Renal pelvis (tissue), 12 donors: ENCODE measurements around the gene PCED1B. TPM values are rescaled to one million over a fixed set of nuclear protein-coding genes. Genes with fewer than 3 reads are reported as not detected.
"Not testable (repeated sequence)": the region's sequence is repeated elsewhere in the genome, so short reads cannot be mapped to it uniquely, and the experiment has no call there.

Experiments
- DNase-seq: peaks from one replicate; pipeline ENCODE4 v3.0.0-alpha.2; 2013
- long read RNA-seq, 16 experiments: transcript quantifications; one replicate each; lab custom pipeline, GENCODE V29; 2026
- polyA plus RNA-seq, 3 donors: library from polyadenylated mRNA; unstranded; fragments of 120-200 nt; gene quantifications; one replicate each; pipeline ENCODE4 v1.2.1, GENCODE V29; 2013; ENCODE audit not compliant: insufficient read length in 3 of 3

The PCED1B gene, protein sequence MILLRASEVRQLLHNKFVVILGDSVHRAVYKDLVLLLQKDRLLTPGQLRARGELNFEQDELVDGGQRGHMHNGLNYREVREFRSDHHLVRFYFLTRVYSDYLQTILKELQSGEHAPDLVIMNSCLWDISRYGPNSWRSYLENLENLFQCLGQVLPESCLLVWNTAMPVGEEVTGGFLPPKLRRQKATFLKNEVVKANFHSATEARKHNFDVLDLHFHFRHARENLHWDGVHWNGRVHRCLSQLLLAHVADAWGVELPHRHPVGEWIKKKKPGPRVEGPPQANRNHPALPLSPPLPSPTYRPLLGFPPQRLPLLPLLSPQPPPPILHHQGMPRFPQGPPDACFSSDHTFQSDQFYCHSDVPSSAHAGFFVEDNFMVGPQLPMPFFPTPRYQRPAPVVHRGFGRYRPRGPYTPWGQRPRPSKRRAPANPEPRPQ
- 1 to 10 TPM; 2.8 to 6.5 (median 6.3) TPM for polyA plus RNA-seq
- long read RNA-seq, donor 1: 0 reads
- long read RNA-seq, donor 2: 0 reads
- long read RNA-seq, donor 3, partial matches to known transcripts: 0 of 1 reads
- long read RNA-seq, donor 3, other reads (novel, unspliced or antisense): 0 of 1 reads
- long read RNA-seq, donor 4: 0 reads
- long read RNA-seq, donor 5: 0 reads
- long read RNA-seq, donor 6, partial matches to known transcripts: 0 of 27 reads
- long read RNA-seq, donor 6, other reads (novel, unspliced or antisense): 26 of 27 reads
- long read RNA-seq, donor 7: 0 reads
- long read RNA-seq, donor 8: 0 reads
- long read RNA-seq, donor 9, partial matches to known transcripts: 0 of 5 reads
- long read RNA-seq, donor 9, other reads (novel, unspliced or antisense): 0 of 5 reads
- long read RNA-seq, donor 10: 0 reads
- long read RNA-seq, donor 11, partial matches to known transcripts: 0 of 2 reads
- long read RNA-seq, donor 11, other reads (novel, unspliced or antisense): 0 of 2 reads
- long read RNA-seq, donor 12, partial matches to known transcripts: 0 of 2 reads
- long read RNA-seq, donor 12, other reads (novel, unspliced or antisense): 0 of 2 reads
- long read RNA-seq, donor 13: 0 reads
- long read RNA-seq, donor 14: 0 reads
- long read RNA-seq, donor 15, partial matches to known transcripts: 0 of 29 reads
- long read RNA-seq, donor 15, other reads (novel, unspliced or antisense): 29 of 29 reads
- long read RNA-seq, donor 16, partial matches to known transcripts: 0 of 13 reads
- long read RNA-seq, donor 16, other reads (novel, unspliced or antisense): 13 of 13 reads

DNA sequence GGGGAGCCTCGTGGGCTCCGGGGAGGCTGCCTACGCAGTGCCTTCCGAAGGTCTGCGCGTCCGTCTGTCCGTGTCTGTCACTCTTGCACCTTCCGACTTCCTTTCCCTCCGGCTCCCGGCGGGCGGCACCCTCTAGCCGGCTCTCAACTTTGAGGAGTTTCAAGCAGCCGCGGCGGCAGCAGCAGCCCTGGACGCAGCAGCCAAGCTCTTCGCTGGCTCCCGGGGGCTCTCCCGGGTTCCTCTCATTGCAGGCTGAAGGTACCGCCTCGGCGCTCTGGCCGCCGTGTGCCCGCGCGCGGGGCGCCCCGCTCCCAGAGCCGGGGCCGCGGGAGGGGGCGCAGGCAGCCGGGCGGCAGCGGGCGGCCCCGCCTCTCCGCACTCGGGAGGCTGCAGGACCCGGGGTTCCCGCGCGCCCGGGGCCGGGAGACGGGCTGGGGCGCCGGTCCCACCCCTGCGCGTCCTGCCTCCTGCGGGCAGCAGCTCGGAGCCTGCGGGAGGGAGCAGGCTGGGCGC lies at the start of gene PCED1B, which contains the start of gene AMIGO2:
Gene PCED1B, plus strand, starts transcription at position 154 of the 513 bp plus-strand sequence. CDS start 155,443 bp downstream, outside the sequence.
Gene AMIGO2, minus strand, starts transcription at position 492 of the 513 bp plus-strand sequence. CDS start 957 bp downstream, outside the sequence.
- peak; percentile 52 for DNase-seq

DNA sequence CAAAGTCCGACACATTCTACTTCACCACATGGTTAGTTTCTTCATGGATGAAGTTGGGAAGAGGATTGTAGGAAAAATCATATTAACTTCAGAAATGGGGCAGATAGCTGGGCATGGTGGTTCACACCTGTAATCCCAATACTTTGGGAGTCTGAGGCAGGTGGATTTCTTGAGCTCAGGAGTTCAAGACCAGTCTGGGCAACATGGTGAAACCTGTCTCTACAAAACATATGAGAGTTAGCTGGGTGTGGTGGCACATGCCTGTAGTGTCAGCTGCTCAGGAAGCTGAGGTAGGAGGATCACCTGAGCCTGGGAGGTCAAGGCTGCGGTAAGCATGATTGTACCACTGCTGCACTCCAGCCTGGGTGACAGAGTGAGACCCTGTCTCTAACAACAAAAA lies 49.5 kb upstream of the PCED1B start:
- no peak for DNase-seq

DNA sequence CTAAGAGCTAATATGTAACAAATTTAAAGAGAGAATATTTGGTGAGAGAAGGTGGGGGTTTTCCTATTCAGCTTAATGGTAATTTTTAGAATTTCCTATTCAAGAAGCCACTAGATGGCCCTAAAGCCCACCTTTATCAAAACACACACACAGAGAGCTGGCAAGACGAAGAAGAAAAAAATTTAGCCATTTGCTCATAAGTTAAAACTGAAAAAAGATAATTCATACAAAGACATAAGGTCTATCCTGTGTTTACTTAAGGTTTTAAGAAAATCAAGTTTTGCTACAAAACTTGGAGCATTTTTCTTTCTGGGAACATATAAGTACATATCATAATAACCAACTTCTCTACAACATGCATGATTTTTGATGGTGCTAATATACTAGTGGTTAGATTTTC lies 46.8 kb upstream of the PCED1B start:
- DNase-seq: peak; percentile 40

DNA sequence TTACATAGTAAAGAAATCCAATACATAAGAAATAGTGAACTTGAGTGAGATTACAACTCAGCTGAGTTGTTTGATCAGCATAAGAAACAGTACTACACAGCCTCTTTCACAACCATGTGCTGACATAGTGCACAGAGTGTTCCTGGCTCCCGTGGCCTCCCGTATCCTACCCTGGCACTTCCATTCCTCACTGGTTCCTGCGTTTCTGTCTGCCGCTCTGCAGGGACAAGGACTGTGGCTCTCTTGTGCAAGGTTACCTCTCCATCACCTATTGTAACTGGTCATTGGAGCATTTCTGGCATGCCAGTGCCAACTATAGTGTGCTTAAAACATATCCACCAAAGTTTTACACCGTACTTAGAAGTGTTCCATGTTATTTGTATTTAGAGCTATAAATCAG lies 46.3 kb upstream of the PCED1B start:
- DNase-seq: no peak

DNA sequence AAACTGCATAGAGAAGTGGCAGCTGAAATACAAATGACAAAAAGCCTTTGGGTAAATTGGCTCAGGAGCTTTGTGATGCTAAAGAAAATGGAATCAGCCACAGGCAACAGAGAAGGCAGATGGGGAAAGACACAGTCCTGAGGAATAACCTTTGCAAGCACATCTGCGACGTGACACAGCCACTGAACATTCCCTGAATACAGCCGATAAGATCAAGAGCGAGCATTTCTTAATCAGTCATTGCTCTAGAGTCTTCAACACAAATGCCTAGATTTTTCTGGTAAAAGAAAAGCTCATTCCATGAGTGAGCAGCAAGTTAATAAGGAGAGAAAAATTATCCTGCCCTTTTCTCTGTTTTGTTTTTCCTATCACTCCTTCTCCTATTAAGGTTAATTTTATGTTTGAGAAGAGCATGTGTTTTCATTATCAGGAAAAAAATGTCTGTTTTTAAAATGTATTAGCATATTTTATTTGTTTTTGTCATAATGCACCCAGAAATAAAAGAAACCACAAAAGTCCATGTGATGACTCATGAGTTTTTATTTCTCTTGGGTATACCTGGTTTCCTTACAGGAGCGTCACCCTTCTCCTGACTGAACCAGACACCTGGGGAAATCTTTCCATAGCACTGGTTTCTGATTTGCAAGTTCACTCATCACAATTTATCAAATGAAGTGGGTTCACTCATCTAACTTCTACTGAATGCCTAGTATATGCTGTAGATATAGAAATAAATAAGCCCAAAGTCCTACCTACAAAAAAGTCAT lies 45.4 kb upstream of the PCED1B start:
- no peak for DNase-seq

DNA sequence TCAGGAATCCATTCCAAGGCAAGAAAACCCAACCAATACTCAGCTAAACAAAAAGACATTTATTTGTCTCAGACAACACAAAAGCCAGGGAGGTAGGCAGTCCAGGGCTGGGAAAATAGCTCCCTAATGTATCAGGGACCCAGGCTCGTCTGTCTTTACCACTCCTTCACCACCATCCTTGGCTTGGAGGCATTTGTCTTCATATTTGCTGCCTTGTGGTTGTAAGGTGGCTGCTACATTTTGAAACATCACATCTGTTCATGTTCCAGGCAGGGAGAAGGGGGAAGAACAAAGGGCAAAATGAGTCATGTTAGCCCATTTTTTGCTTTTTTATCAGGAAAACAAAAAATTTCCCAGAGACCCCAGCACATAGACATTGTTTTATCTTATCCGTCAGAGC lies 44.8 kb upstream of the PCED1B start:
- DNase-seq: no peak

DNA sequence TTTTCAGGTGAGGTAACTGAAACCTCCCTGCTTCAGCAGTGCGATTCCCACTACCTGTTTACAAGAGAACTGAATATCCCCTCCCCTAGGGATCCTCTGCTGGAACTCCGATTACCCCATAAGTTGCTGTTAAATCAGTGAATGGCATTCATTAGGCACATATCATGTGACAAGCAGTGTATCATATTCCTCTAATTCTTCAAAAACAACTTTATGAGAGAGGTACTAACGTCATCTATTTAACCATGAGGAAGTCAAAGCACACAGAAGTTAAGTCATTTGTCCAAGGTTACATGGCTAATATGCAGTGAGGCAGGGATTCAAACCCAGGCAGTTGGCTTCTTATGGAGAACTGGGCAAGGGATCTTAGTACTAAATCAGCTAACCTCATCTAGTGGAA lies 43.9 kb upstream of the PCED1B start:
- DNase-seq: no peak

DNA sequence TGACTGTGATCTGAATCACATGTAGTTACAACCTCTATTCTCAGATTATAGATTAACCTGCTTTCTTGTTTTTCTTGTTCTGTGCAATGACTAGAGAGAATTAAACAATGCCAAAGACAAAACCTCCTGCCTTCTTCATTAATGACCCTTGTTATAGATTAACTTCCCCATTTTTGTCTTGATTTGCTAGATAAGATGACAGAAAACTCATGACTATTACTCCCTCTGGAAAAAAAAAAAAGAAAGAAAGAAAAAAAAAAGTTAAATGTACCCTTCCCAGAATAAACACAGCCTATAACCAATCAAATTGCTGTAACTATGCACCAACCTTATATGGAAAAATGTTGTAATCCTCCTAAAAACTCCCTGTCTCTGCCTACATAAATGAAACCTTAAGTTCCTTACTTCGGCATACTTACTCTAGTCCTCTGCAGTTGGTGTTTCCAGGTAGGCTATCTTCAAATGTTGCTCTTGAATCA lies 41.1 kb upstream of the PCED1B start:
- peak; percentile 55 for DNase-seq

DNA sequence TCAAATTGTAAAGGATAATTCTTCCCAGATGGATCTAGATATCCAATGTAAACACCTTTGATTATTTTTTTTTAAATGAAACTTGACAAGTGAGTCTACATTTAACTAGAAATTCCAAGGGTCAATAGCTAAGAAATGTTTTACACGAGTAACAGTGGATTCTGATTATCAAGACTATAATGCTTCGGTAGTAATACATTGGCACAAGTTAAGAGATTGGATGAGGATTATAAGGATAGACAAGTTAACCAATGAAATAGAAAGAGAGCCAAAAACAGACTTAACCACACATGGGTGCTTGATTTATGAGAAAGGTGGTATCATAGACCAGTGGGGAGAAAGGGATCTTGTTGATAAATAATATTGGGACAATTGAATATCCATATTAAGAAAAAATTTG lies 40.3 kb upstream of the PCED1B start:
- DNase-seq: no peak

DNA sequence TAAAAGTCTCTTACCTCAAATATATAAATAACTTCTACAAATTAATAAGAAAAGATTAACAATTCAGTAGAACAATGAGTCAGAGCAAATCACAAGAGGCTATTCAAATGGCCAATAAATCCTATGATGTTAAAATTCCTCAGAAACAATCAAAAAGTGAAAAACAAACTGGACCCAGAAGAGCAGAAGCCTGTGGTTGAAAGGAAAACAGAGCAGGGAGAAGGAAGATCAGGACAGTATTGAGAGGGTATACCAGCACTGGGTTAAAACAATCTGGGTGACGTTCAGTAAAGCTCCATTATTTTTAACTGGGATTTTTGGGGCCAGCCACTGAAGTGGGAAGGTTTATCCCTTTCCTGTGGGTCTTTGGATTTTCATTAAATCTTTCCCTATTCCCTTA lies 39.7 kb upstream of the PCED1B start:
- no peak for DNase-seq

DNA sequence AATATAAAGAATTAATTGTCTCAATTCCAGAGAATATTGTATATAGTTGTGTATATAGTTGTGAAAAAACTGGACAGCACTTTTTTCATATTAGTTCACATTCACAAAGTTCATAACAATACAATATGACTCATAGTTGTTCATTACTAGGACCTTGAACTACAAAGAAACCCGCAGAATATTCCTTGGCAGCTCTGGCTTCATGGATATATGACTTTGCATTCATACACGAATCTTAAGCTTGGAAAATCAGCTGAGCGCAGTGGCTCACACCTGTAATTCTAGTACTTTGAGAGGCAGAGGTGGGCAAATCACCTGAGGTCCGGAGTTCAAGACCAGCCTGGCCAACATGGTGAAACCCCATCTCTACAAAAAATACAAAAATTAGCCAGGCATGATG lies 38.1 kb upstream of the PCED1B start:
- DNase-seq: no peak

DNA sequence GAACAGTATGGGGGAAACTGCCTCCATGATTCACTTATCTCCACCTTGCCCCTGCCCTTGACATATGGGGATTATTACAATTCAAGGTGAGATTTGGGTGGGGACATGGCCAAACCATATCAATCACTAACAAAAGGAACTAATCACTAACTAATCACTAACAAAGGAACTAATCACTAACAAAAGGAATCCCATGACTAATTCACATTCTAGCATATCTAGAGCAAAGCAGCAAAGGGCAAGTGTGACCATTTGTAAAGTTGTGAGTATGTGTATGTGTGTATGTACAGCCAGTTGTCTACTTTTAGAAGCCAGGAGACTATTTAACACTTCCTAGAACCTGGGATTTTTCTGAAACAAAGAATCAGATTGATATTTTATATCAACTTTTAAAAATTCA lies 30.9 kb upstream of the PCED1B start:
- no peak for DNase-seq

DNA sequence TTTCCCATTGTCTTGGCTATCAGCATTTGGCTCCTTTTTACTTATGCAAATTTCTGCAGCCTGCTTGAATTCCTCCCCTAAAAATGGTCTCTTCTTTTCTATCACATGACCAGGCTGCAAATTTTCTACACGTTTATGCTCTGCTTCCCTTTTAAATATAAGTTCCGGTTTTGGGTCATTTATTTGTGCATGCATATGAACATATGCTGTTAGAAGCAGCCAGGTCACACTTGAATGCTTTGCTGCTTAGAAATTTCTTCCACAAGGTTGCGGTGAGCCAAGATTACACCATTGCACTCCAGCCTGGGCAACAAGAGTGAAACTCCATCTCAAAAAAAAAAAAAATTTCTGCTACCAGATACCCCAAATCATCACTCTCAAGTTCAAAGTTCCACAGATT lies 28.1 kb upstream of the PCED1B start:
- not testable (repeated sequence) for DNase-seq

DNA sequence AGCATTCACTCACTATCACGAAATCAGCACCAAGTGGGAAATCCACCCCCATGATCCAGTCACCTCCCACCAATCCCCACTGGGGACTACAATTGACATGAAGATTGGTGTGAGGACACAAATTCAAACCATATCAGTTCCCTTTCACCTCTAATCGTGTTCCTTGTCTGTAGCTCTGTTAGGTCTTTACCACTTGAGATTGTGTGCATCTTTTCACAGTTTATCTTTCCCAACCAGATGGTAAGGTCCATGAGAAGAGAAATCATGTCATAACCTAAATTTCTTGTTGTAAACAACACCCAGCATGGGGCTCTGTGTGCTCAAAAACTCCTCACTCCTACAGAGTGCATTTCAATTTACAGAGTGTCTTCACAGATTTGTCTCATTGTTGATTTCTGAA lies 27.1 kb upstream of the PCED1B start:
- DNase-seq: no peak

DNA sequence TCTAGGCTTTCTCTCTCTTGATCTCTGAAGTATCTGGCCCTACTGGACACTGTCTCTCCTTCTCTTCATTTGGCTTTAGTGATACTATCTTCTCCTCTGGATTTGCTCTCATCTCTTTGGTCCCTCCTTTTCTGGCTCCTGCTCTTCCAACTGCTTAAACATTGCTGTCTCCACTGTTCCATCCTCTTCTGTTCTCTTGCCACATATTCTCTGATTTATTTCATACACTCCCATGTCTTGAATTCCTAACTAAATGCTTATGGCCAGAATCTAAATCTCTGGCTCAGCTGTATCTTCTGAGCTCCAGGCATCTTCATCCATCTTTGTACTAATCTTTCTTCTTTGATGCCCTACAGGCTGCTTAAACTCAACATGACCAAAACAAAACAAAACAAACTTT lies 25.5 kb upstream of the PCED1B start:
- DNase-seq: no peak

DNA sequence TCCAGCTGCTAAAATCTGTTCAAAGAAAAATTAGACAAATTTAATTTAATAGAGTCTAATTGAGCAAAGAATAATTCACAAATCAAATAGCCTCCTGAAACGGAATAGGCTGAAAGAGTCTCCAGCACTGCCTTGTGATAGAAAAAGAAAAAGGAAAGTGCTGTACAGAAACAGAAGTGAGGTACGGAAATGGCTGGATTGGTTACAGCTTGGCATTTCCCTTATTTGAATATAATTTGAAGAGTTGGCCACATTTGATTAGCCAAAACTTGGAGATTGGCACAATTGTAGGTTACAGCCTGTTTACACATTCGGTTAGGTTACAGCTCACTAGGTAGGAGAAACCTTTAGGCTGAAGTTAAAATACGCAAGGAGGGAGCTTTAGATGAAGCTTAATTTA lies 24.8 kb upstream of the PCED1B start:
- DNase-seq: no peak

DNA sequence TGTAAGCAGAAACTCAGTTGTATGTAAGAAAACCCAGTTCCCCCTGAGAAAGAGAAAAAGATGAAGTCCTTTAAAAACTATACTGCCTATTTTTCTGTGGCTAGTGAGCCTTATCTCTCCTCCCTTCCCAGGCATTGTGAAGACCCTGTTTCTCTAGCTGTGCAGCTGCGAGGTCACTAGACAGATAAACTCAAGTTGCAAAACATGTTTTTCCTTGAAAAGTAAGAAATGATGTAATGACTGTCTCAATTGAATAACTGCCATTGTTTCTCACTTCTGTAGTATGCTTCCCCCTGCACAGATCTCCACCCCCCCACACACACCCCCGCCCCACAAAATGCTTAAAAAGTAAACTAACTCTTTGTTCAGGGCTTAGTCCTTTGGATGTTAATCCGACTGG lies 23.6 kb upstream of the PCED1B start:
- DNase-seq: not testable (repeated sequence)

DNA sequence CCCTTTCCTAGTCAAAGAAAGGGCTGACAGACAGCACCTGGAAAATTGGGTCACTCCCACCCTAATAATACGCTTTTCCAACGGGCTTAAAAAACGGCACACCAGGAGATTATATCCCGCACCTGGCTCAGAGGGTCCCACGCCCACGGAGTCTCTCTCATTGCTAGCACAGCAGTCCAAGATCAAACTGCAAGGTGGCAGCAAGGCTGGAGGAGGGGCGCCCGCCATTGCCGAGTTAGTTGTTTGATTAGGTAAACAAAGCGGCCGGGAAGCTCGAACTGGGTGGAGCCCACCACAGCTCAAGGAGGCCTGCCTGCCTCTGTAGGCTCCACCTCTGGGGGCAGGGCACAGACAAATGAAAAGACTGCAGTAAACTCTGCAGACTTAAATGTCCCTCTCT lies 22.5 kb upstream of the PCED1B start:
- DNase-seq: not testable (repeated sequence)

DNA sequence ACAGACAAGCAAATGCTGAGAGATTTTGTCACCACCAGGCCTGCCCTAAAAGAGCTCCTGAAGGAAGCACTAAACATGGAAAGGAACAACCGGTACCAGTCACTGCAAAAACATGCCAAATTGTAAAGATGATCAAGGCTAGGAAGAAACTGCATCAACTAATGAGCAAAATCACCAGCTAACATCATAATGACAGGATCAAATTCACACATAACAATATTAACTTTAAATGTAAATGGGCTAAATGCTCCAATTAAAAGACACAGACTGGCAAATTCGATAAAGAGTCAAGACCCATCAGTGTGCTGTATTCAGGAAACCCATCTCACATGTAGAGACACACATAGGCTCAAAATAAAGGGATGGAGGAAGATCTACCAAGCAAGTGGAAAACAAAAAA lies 20.8 kb upstream of the PCED1B start:
- DNase-seq: not testable (repeated sequence)

DNA sequence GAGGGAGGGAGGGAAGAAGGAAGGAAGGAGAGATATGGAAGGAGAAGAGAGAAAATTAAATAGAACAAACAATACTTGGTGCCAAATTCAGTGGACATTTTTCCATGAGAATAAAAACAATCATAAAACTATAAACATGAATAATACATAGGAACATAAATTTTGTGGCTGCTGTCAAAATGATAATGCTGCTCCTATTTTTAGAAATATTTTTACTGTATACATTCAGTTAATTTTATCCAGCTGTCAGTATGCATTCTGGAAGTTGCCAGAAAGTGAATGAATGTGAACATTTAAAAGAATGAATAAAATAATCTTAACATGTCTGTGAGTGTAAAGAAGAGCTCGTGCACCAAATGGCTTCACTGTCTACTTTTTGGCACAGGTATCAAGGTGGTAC lies 13.9 kb upstream of the PCED1B start:
- no peak for DNase-seq
